ENCODE data around the gene CNPY3. TPM values are rescaled to one million over a fixed set of nuclear protein-coding genes. Genes with fewer than 3 reads are reported as not detected.
A peak's percentile ranks its signal among the peaks of the same experiment; 100 is the strongest.
"Not testable (repeated sequence)": the region's sequence is repeated elsewhere in the genome, so short reads cannot be mapped to it uniquely, and the experiment has no call there.

The CNPY3 gene
- polyA plus RNA-seq, 2 of the 4 experiments (the other 2 are of a cell fraction) = 30.3 to 38.5 TPM

- no peak overlapping the region for H3K4me3 ChIP-seq
- peak overlapping the region; percentile 62 for H3K4me2 ChIP-seq
- H3K4me1 ChIP-seq = peaks cover 3% of the 10 kb centered on the region; the same call in 1 of the 3 replicates
- peak; percentile 89 to 96 for ATAC-seq
- H3K27ac ChIP-seq = no peak overlapping the region
- peak; percentile 41 to 78 for DNase-seq (ENCODE audit: low read depth in 1 of 2, low spot score in 1 of 2)
- no peak for FAIRE-seq
- 7% methylated on average over 10 of the region's 11 CpGs for WGBS (ENCODE audit: missing lambda C conversion rate)
- ChIA-PET POLR2A (no interaction called here), CTCF (interaction anchor here (0.6 to 3.6 kb wide), 29 partner anchors 9 to 278 kb away, joined by 3 to 21 read pairs (median 4); partner anchors contain the start of genes CNPY3, KLHDC3, MEA1 and PTCRA)
- no peaks in the 10 kb centered on the region for H3K9me3 ChIP-seq
- TF ChIP-seq, protein P1, sequence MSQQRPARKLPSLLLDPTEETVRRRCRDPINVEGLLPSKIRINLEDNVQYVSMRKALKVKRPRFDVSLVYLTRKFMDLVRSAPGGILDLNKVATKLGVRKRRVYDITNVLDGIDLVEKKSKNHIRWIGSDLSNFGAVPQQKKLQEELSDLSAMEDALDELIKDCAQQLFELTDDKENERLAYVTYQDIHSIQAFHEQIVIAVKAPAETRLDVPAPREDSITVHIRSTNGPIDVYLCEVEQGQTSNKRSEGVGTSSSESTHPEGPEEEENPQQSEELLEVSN (IDR thresholded peaks at IDR 0.05; ENCODE audit: borderline replicate concordance, low read depth) = no peak
- TF ChIP-seq RAD21 (conservative IDR thresholded peaks at IDR 0.05 in 1 of 2, IDR thresholded peaks at IDR 0.05 in 1 of 2) = peak; percentile 89 to 94
- TF ChIP-seq CTCF (IDR thresholded peaks at IDR 0.05) = peak; percentile 87
- TF ChIP-seq CHD2 (IDR thresholded peaks at IDR 0.05; ENCODE audit: low read length, partially characterized antibody) = no peak
- TF ChIP-seq SMC3 (IDR thresholded peaks at IDR 0.05) = peak; percentile 69
- no peak for TF ChIP-seq JUN (IDR thresholded peaks at IDR 0.05)
- TF ChIP-seq PHF8 (IDR thresholded peaks at IDR 0.05; ENCODE audit: borderline replicate concordance, low read depth) = no peak
- TF ChIP-seq RCOR1 (IDR thresholded peaks at IDR 0.05; ENCODE audit: low read depth, low read length) = no peak
Measured at GRCh38 chr6:42901538-42901957, 27.7 kb upstream of the CNPY3 start.

DNA sequence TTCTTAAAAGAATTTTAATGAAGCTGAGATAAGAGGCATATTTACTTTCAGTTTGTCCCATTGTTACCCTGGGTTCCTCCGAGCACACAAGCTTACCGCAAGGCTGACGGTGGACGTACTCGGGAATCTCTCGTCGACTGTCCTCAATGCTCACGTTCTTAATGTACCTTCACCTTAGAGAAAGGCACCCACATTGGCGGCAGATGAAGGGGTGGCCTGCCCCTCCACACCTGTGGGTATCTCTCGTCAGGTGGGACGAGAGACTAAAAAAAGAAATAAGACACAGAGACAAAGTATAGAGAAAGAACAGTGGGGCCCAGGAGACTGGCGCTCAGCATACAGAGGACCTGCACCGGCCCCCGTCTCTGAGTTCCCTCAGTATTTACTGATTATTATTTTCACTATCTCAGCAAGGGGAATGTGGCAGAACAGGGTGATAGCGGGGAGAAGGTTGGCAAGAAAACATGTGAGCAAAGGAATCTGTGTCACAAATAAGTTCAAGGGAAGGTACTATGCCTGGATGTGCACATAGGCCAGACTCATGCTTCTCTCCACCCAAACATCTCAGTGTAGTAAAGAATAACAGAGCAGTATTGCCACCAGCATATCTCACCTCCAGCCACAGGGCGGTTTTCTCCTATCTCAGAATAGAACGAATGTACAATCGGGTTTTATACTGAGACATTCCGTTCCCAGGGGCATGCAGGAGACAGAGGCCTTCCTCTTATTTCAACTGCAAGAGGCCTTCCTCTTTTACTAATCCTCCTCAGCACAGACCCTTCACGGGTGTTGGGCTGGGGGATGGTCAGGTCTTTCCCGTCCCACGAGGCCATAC, 26.6 kb upstream of the CNPY3 start:
- ATAC-seq, POLR2A ChIA-PET: not testable (repeated sequence)

GRCh38 chr6:42904467-42904866, 24.8 kb upstream of the CNPY3 start:
- TF ChIP-seq SREBF2 (IDR thresholded peaks at IDR 0.05) (no peak), POLR2A (IDR thresholded peaks at IDR 0.05; ENCODE audit: low read length) (no peak), ZFP36 (IDR thresholded peaks at IDR 0.05; ENCODE audit: borderline replicate concordance, partially characterized antibody) (no peak), ESRRA (IDR thresholded peaks at IDR 0.05; ENCODE audit: borderline replicate concordance, low read length) (no peak), PHF8 (IDR thresholded peaks at IDR 0.05; ENCODE audit: borderline replicate concordance, low read depth) (no peak), TP53 (CRISPR knock-in tag; IDR thresholded peaks at IDR 0.05) (no peak), HMGXB4 (CRISPR knock-in tag; IDR thresholded peaks at IDR 0.05; ENCODE audit: borderline replicate concordance) (no peak), ZNF302 (CRISPR knock-in tag; IDR thresholded peaks at IDR 0.05) (no peak), ZC3H11A (IDR thresholded peaks at IDR 0.05) (no peak), FOSL2 (IDR thresholded peaks at IDR 0.05) (no peak), FOSL2 (CRISPR knock-in tag; IDR thresholded peaks at IDR 0.05) (no peak), NR3C1 (IDR thresholded peaks at IDR 0.05) (no peak), BCL3 (IDR thresholded peaks at IDR 0.05) (no peak), CTCF (IDR thresholded peaks at IDR 0.05) (no peak)
- FAIRE-seq = no peak

More for the DNA sequence above, 26.6 kb upstream of the CNPY3 start:
- not testable (repeated sequence) for H3K4me3 ChIP-seq; DNase-seq (ENCODE audit: low read depth in 1 of 2, low spot score in 1 of 2); H3K27ac ChIP-seq; H3K4me1 ChIP-seq; H3K9me3 ChIP-seq; H3K4me2 ChIP-seq; FAIRE-seq
- 84% methylated on average over 20 of the region's 22 CpGs for WGBS (ENCODE audit: missing lambda C conversion rate)
- CTCF ChIA-PET = interaction anchor here (0.9 to 3.6 kb wide), 13 partner anchors 10 to 277 kb away, joined by 3 to 16 read pairs (median 5); partner anchors contain the start of genes KLHDC3 and MEA1

More at GRCh38 chr6:42904467-42904866, 24.8 kb upstream of the CNPY3 start:
- H3K27ac ChIP-seq = no peak overlapping the region
- ChIA-PET CTCF (interaction anchor here (0.6 to 0.7 kb wide), 2 partner anchors 192 to 240 kb away, joined by 4 to 5 read pairs; no protein-coding TSS in a partner anchor), POLR2A (no interaction called here)
- WGBS (ENCODE audit: missing lambda C conversion rate) = 82% methylated on average over 10 of the region's 10 CpGs
- DNase-seq (ENCODE audit: low read depth in 1 of 2, low spot score in 1 of 2) = no peak
- peaks cover 3% of the 10 kb centered on the region; the same call in 1 of the 3 replicates for H3K4me1 ChIP-seq
- H3K9me3 ChIP-seq = no peaks in the 10 kb centered on the region
- no peak overlapping the region for H3K4me3 ChIP-seq
- no peak for ATAC-seq
- H3K4me2 ChIP-seq = no peak overlapping the region
